ENCODE measurements around the gene PRR23C.

Gene PRR23C

DNA sequence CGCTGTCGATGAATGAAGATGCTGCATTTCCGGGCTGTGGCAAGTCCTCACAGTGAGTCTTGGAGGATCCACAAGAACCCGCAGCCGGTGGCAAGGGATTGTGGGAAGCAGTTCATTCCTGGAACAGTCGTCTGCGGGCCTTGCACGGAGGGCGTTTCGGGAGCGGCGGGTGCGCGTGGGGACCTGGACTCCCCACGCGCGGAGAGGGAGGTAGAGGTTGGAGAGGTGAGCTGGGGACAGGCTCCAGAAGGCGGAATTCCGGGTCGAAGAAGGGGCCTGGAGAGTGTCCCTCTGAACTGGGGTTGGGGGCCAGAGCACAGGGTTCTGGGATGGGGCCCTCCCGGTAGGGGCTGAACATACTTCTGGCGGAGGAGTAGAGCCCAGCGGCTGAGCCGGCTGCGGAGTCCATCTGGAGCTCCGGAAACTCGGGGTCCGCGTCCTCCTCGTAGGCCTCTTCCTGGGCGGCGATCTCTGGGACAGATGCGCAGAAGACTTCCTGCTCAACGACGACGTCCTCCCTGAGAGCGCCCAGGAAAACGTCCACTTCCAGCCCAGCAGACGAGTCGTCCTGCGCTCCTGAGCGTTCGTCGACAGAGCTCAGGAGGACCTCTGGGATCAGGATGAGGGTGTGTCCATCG, 39.2 kb downstream of the PRR23C start:
- no peak for DNase-seq (ENCODE audit: low read depth)

DNA sequence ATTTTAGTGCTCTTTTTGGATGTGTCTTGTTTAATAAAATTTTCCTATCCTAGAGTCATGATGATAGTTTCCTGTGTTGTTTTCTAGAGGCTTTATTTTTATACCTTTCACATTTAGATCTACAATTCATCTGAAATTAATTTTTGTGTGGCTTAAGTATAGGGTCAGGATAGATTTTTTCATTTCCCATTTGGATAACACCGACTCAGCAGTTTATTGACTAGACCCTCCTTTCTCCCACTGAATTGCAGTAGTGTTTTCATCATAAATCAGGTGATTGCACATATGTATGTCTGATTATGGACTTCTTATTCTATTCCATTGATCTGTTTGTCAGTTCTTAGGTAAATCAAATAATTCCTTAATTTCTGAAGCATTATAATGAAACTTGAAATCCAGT, 49.0 kb downstream of the PRR23C start:
- no peak for DNase-seq (ENCODE audit: low read depth)
